HPDE6-E6E7 (cell line): ENCODE results near the gene LZTFL1.

Source experiments
- DNase-seq: peaks from one replicate; pipeline ENCODE4 v3.0.0; 2011; ENCODE audit warnings: missing footprints; ENCODE audit errors: extremely low spot score

LZTFL1 gene

GRCh38 chr3:45841757-45842491, at the start of gene LZTFL1:
TSS of gene LZTFL1 (minus strand) at chr3:45842119. CDS start at chr3:45841991, 128 bp downstream.
- DNase-seq: peak; percentile 56

- DNase-seq: no peak
These were observed 48.5 kb upstream of the LZTFL1 start for GRCh38 chr3:45890405-45890804.

GRCh38 chr3:45889337-45889736, 47.4 kb upstream of the LZTFL1 start:
- DNase-seq: no peak

- DNase-seq: no peak
These were observed 46.0 kb upstream of the LZTFL1 start for GRCh38 chr3:45887759-45888511.

- no peak for DNase-seq
These were observed 45.4 kb upstream of the LZTFL1 start for GRCh38 chr3:45887285-45887684.

- no peak for DNase-seq
These were observed 44.2 kb upstream of the LZTFL1 start, which contains the start of gene CCR9 for GRCh38 chr3:45885979-45886705. TSS of gene CCR9 (plus strand) at chr3:45886543. CDS start at chr3:45894934, 8,391 bp downstream.

GRCh38 chr3:45884368-45885201, 42.7 kb upstream of the LZTFL1 start:
- DNase-seq: no peak

GRCh38 chr3:45881078-45882022, 39.4 kb upstream of the LZTFL1 start:
- DNase-seq: peak; percentile 21

GRCh38 chr3:45880725-45881077, 38.8 kb upstream of the LZTFL1 start:
- no peak for DNase-seq

- DNase-seq: no peak
These were observed 36.2 kb upstream of the LZTFL1 start for GRCh38 chr3:45878124-45878523.

GRCh38 chr3:45874677-45875346, 32.9 kb upstream of the LZTFL1 start:
- DNase-seq: no peak

GRCh38 chr3:45873638-45874037, 31.7 kb upstream of the LZTFL1 start:
- no peak for DNase-seq

- DNase-seq: no peak
These were observed 31.1 kb upstream of the LZTFL1 start for GRCh38 chr3:45873036-45873435.

GRCh38 chr3:45872569-45872968, 30.6 kb upstream of the LZTFL1 start:
- DNase-seq: no peak

- no peak for DNase-seq
These were observed 29.9 kb upstream of the LZTFL1 start for GRCh38 chr3:45871780-45872179.

GRCh38 chr3:45870099-45870498, 28.2 kb upstream of the LZTFL1 start:
- DNase-seq: no peak

- no peak for DNase-seq
These were observed 27.7 kb upstream of the LZTFL1 start for GRCh38 chr3:45869638-45870037.

- no peak for DNase-seq
These were observed 26.7 kb upstream of the LZTFL1 start for GRCh38 chr3:45868650-45869049.

GRCh38 chr3:45868213-45868612, 26.3 kb upstream of the LZTFL1 start:
- no peak for DNase-seq

GRCh38 chr3:45865563-45865962, 23.6 kb upstream of the LZTFL1 start:
- no peak for DNase-seq
